Panc1 (cell line): ENCODE results near the gene MRPL16.

Experiments used
- POLR2AphosphoS5 ChIP-seq: IDR thresholded peaks from 2 replicates; pipeline ENCODE4 v1.6.1; 2012; ENCODE audit warnings: mild to moderate bottlenecking, low read depth, low read length, moderate library complexity
- TF ChIP-seq, protein P1 (sequence below): fragments of 450-650 bp; IDR thresholded peaks from 2 replicates; pipeline ENCODE4 v1.5.1; 2017; ENCODE audit warnings: mild to moderate bottlenecking
- TF ChIP-seq, protein P2 (sequence below), 2 experiments: IDR thresholded peaks; 2 replicates each; pipeline ENCODE4 v1.6.1; 2011 to 2012; ENCODE audit warnings: low read depth in 2 of 2, control low read depth in 1 of 2, low read length in 1 of 2, mild to moderate bottlenecking in 1 of 2, moderate library complexity in 1 of 2; ENCODE audit not compliant: insufficient read depth in 1 of 2

DNA sequence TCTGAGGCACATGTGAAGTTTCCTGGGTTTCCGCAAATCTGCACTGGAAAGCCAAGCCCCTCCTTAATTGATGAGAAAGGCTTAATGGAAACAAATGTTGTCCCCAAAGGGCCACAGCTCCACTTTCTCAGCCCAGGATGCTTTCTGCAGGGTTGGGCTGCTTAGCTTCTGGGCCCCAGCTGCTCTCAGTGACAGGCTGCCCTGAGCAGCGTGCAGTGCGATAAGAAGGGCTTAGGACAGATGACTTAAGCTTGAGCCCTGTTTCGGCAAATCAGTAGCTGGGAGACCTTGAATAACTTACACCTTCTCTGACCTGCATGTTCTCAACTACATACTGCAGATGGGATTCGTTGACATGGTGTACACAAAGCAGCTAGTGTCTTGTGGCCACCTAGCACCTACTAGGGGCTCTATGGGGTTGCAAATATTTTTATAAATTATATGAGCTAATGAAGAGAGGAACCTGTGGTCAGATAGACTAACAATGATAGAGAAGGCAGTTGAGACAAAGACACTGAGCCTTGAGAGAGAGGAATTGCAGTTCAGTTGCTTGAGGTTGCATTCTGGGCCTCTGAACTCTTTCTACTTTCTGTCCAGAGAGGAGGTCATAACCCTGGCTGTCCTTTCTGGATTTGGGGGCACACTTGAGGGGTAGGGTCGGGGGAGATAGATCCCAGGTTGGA is 43.9 kb downstream of the MRPL16 start:
- TF ChIP-seq, protein P1, sequence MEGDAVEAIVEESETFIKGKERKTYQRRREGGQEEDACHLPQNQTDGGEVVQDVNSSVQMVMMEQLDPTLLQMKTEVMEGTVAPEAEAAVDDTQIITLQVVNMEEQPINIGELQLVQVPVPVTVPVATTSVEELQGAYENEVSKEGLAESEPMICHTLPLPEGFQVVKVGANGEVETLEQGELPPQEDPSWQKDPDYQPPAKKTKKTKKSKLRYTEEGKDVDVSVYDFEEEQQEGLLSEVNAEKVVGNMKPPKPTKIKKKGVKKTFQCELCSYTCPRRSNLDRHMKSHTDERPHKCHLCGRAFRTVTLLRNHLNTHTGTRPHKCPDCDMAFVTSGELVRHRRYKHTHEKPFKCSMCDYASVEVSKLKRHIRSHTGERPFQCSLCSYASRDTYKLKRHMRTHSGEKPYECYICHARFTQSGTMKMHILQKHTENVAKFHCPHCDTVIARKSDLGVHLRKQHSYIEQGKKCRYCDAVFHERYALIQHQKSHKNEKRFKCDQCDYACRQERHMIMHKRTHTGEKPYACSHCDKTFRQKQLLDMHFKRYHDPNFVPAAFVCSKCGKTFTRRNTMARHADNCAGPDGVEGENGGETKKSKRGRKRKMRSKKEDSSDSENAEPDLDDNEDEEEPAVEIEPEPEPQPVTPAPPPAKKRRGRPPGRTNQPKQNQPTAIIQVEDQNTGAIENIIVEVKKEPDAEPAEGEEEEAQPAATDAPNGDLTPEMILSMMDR, result no peak
- no peak for TF ChIP-seq POLR2AphosphoS5
- TF ChIP-seq, protein P2, sequence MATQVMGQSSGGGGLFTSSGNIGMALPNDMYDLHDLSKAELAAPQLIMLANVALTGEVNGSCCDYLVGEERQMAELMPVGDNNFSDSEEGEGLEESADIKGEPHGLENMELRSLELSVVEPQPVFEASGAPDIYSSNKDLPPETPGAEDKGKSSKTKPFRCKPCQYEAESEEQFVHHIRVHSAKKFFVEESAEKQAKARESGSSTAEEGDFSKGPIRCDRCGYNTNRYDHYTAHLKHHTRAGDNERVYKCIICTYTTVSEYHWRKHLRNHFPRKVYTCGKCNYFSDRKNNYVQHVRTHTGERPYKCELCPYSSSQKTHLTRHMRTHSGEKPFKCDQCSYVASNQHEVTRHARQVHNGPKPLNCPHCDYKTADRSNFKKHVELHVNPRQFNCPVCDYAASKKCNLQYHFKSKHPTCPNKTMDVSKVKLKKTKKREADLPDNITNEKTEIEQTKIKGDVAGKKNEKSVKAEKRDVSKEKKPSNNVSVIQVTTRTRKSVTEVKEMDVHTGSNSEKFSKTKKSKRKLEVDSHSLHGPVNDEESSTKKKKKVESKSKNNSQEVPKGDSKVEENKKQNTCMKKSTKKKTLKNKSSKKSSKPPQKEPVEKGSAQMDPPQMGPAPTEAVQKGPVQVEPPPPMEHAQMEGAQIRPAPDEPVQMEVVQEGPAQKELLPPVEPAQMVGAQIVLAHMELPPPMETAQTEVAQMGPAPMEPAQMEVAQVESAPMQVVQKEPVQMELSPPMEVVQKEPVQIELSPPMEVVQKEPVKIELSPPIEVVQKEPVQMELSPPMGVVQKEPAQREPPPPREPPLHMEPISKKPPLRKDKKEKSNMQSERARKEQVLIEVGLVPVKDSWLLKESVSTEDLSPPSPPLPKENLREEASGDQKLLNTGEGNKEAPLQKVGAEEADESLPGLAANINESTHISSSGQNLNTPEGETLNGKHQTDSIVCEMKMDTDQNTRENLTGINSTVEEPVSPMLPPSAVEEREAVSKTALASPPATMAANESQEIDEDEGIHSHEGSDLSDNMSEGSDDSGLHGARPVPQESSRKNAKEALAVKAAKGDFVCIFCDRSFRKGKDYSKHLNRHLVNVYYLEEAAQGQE (IDR thresholded peaks at IDR 0.05; ENCODE audit: insufficient read depth in 1 of 2, low read depth in 2 of 2, low read length in 1 of 2), result no peak
